ENCODE results near the gene LIMS2.

DNA sequence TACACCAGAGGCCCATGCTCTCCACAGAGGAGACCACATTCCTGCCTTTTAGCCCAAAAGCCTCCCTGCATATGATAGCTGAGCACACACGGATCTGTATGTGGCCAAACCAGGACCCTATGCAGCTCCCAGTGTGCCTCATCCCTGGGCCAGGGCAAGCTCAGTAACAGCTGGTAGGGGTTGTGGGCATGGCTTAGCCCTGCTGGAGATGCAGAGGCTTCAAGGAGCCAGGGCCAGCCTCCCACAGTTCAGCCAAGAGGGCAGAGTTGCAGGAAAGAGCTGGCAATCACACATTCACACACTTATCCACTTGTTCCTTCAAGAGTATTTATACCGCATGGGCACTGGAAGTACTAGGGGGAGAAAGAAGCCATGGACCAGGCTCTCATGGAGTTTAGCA is 1.6 kb upstream of the LIMS2 start:
- no peak for TF ChIP-seq POLR2AphosphoS5 (IDR thresholded peaks at IDR 0.05)
- TF ChIP-seq, protein P1, sequence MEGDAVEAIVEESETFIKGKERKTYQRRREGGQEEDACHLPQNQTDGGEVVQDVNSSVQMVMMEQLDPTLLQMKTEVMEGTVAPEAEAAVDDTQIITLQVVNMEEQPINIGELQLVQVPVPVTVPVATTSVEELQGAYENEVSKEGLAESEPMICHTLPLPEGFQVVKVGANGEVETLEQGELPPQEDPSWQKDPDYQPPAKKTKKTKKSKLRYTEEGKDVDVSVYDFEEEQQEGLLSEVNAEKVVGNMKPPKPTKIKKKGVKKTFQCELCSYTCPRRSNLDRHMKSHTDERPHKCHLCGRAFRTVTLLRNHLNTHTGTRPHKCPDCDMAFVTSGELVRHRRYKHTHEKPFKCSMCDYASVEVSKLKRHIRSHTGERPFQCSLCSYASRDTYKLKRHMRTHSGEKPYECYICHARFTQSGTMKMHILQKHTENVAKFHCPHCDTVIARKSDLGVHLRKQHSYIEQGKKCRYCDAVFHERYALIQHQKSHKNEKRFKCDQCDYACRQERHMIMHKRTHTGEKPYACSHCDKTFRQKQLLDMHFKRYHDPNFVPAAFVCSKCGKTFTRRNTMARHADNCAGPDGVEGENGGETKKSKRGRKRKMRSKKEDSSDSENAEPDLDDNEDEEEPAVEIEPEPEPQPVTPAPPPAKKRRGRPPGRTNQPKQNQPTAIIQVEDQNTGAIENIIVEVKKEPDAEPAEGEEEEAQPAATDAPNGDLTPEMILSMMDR (IDR thresholded peaks at IDR 0.05): no peak
- TF ChIP-seq POLR2A (IDR thresholded peaks at IDR 0.05): no peak

All from transverse colon (tissue), 4 donors.